HepG2 (cell line): Measurements from ENCODE around the gene MRPS25. TPM values are rescaled to one million over a fixed set of nuclear protein-coding genes. Genes with fewer than 3 reads are reported as not detected.
A peak's percentile ranks its signal among the peaks of the same experiment; 100 is the strongest.

Experiments used
- ATAC-seq: fragments of 200-7000 bp; cut with Tn5 transposase; 3 replicates; pipeline ENCODE4 v1.9.1; 2020; ENCODE audit warnings: mild to moderate bottlenecking, moderate library complexity
- BruUV-seq: library from RNA; stranded (reverse); fragments of 400-500 nt; replicated peaks from 2 replicates; lab custom pipeline; 2021; lab: Mats Ljungman, UMichigan
- CTCF ChIA-PET: fragments of 300-600 bp; formaldehyde crosslinking; extraction: SDS; loops from one replicate; lab custom pipeline; 2021; ENCODE audit warnings: low total read pairs, inconsistent platforms, low intra/inter-chr PET ratio; lab: Yijun Ruan, JAX
- POLR2A ChIA-PET: fragments of 350-600 bp; sonication (Branson Sonifier 250); formaldehyde crosslinking; loops from one replicate; lab custom pipeline; 2020; ENCODE audit warnings: antibody characterized with exemption, inconsistent platforms; lab: Yijun Ruan, JAX
- DNase-seq: peaks from one replicate; pipeline ENCODE4 v3.0.0-alpha.2; 2015; ENCODE audit warnings: low spot score
- FAIRE-seq: peaks from 3 replicates; lab custom pipeline; 2011; peaks lifted over from hg19 to GRCh38; lab: Jason Lieb, UNC
- H2AFZ ChIP-seq: one replicate; pipeline ENCODE4 v1.6.1; 2011; ENCODE audit warnings: low read length, inconsistent platforms
- H3K27ac ChIP-seq: fragments of 300-600 bp; 3 replicates; pipeline ENCODE4 v1.8.0; 2011; ENCODE audit warnings: mixed run types, mild to moderate bottlenecking, mixed read lengths, low read length, inconsistent platforms; ENCODE audit not compliant: insufficient read depth; ENCODE audit errors: extremely low read length
- H3K27me3 ChIP-seq, 2 experiments: fragments of 200-600 bp in 1 of 2; 2 replicates in 1 of 2; 3 replicates in 1 of 2; pipeline versions ENCODE4 v1.6.0 to v1.8.0; 2011; ENCODE audit warnings: low read length in 2 of 2, mild to moderate bottlenecking in 2 of 2, moderate library complexity in 2 of 2, inconsistent platforms in 1 of 2; ENCODE audit not compliant: insufficient read depth in 2 of 2, control insufficient read depth in 1 of 2
- H3K36me3 ChIP-seq, 2 experiments: fragments of 200-600 bp in 1 of 2; replicated peaks in 1 of 2; 2 replicates in 1 of 2; 3 replicates in 1 of 2; pipeline versions ENCODE4 v1.5.1 to v1.8.0; 2011; ENCODE audit warnings: low read length in 2 of 2, inconsistent platforms in 1 of 2; ENCODE audit not compliant: insufficient read depth in 2 of 2, control insufficient read depth in 1 of 2
- H3K4me1 ChIP-seq: 2 replicates; pipeline ENCODE4 v1.5.1; 2012; ENCODE audit warnings: low read length, inconsistent platforms; ENCODE audit not compliant: insufficient read depth
- H3K4me2 ChIP-seq: 2 replicates; pipeline ENCODE4 v1.6.0; 2011; ENCODE audit warnings: low read depth, low read length, inconsistent platforms
- H3K4me3 ChIP-seq, 3 experiments: fragments of 200-600 bp in 1 of 3; sonication (generic), shearing (Covaris generic) in 1 of 3; replicated peaks in 1 of 3; 2 replicates each; pipeline ENCODE4 v1.5.1; 2011 to 2016; ENCODE audit warnings: low read length in 3 of 3, inconsistent platforms in 2 of 3, low read depth in 2 of 3, mild to moderate bottlenecking in 2 of 3, control low read depth in 1 of 3, mixed read lengths in 1 of 3; ENCODE audit not compliant: insufficient read depth in 1 of 3
- H3K79me2 ChIP-seq: one replicate; pipeline ENCODE4 v1.6.1; 2011; ENCODE audit warnings: low read length, inconsistent platforms; ENCODE audit not compliant: insufficient read depth
- H3K9ac ChIP-seq: 2 replicates; pipeline ENCODE4 v1.6.0; 2011; ENCODE audit warnings: mild to moderate bottlenecking, low read depth, low read length, inconsistent platforms; ENCODE audit not compliant: insufficient read depth
- H3K9me3 ChIP-seq: 2 replicates; pipeline ENCODE4 v1.5.1; 2012; ENCODE audit warnings: mild to moderate bottlenecking, low read length
- H4K20me1 ChIP-seq: 2 replicates; pipeline ENCODE4 v1.6.0; 2011; ENCODE audit warnings: inconsistent platforms, mild to moderate bottlenecking, low read length, moderate library complexity; ENCODE audit not compliant: insufficient read depth
- CBX1 ChIP-seq: IDR thresholded peaks from one replicate; pipeline ENCODE4 v1.6.1; 2016; ENCODE audit warnings: antibody characterized with exemption, low read depth
- CHCHD3 ChIP-seq: sonication (generic); formaldehyde crosslinking; IDR thresholded peaks from 2 replicates; pipeline ENCODE4 v1.8.0; 2022; ENCODE audit warnings: mild to moderate bottlenecking, missing genetic modification reagents, moderate library complexity
- FIP1L1 ChIP-seq: fragments of 200-400 bp; formaldehyde crosslinking; IDR thresholded peaks from 2 replicates; pipeline ENCODE4 v1.6.1; 2018; ENCODE audit warnings: low read depth, mild to moderate bottlenecking, low read length, moderate library complexity, borderline replicate concordance; ENCODE audit not compliant: insufficient read depth
- FOXO1 ChIP-seq: sonication (generic); formaldehyde crosslinking; IDR thresholded peaks from 2 replicates; pipeline ENCODE4 v1.4.0; 2020; ENCODE audit warnings: missing genetic modification reagents
- FOXP4 ChIP-seq: sonication (generic); formaldehyde crosslinking; IDR thresholded peaks from 2 replicates; pipeline ENCODE4 v1.4.0; 2020; ENCODE audit warnings: missing genetic modification reagents
- HMG20A ChIP-seq: IDR thresholded peaks from 2 replicates; pipeline ENCODE4 v1.6.1; 2016; ENCODE audit warnings: borderline replicate concordance
- HNRNPH1 ChIP-seq: fragments of 200-400 bp; formaldehyde crosslinking; optimal IDR thresholded peaks from 2 replicates; pipeline ENCODE3; 2017; ENCODE audit warnings: mild to moderate bottlenecking, low read depth, low read length
- HNRNPK ChIP-seq: fragments of 200-400 bp; formaldehyde crosslinking; IDR thresholded peaks from 2 replicates; pipeline ENCODE4 v1.6.1; 2018; ENCODE audit warnings: low read length, low read depth, moderate library complexity, mild to moderate bottlenecking; ENCODE audit not compliant: poor library complexity, severe bottlenecking
- HNRNPUL1 ChIP-seq: fragments of 200-400 bp; formaldehyde crosslinking; IDR thresholded peaks from 2 replicates; pipeline ENCODE4 v1.6.1; 2017; ENCODE audit warnings: low read depth, mild to moderate bottlenecking, low read length, moderate library complexity
- IKZF1 ChIP-seq: fragments of 450-650 bp; IDR thresholded peaks from 2 replicates; pipeline ENCODE4 v1.7.1; 2016
- MXD1 ChIP-seq: sonication (generic); formaldehyde crosslinking; IDR thresholded peaks from 2 replicates; pipeline ENCODE4 v1.4.0; 2020; ENCODE audit warnings: mild to moderate bottlenecking, missing genetic modification reagents
- TEAD2 ChIP-seq: sonication (generic); formaldehyde crosslinking; IDR thresholded peaks from 2 replicates; pipeline ENCODE4 v1.9.0; 2021; ENCODE audit warnings: missing genetic modification reagents
- U2AF2 ChIP-seq: fragments of 200-400 bp; formaldehyde crosslinking; IDR thresholded peaks from 2 replicates; pipeline ENCODE4 v1.6.1; 2017; ENCODE audit warnings: low read depth, mild to moderate bottlenecking, low read length
- YEATS4 ChIP-seq: sonication (generic); formaldehyde crosslinking; IDR thresholded peaks from 2 replicates; pipeline ENCODE4 v1.4.0; 2020; ENCODE audit warnings: missing genetic modification reagents, borderline replicate concordance
- ZNF101 ChIP-seq: sonication (generic); formaldehyde crosslinking; IDR thresholded peaks from 2 replicates; pipeline ENCODE4 v1.4.0; 2020; ENCODE audit warnings: mild to moderate bottlenecking, low read depth, missing genetic modification reagents, borderline replicate concordance
- ZNF264 ChIP-seq: sonication (generic); formaldehyde crosslinking; IDR thresholded peaks from 2 replicates; pipeline ENCODE4 v1.4.0; 2020; ENCODE audit warnings: missing genetic modification reagents
- ZNF614 ChIP-seq: IDR thresholded peaks from 2 replicates; pipeline ENCODE4 v1.6.1; 2018; ENCODE audit warnings: missing biosample characterization, missing genetic modification reagents, inconsistent platforms, borderline replicate concordance
- ZNF790 ChIP-seq: sonication (generic); formaldehyde crosslinking; IDR thresholded peaks from 2 replicates; pipeline ENCODE4 v1.8.0; 2022; ENCODE audit warnings: missing genetic modification reagents, mild to moderate bottlenecking, borderline replicate concordance
- WGBS: methylation state at CpG from one replicate; pipeline ENCODE4 v1.1.6; 2017; ENCODE audit warnings: low lambda C conversion rate; 5-methylcytosine and 5-hydroxymethylcytosine counted together
- in situ Hi-C: cut with HindIII; loops from 2 replicates; pipeline ENCODE4 v1.10.0; 2017; ENCODE audit warnings: low pct_unique_long_range_greater_than_20kb; ENCODE audit not compliant: extremely low pct_ligation_motif_present
- intact Hi-C: fragments of 100-400 bp; cut with micrococcal nuclease; formaldehyde crosslinking; loops from one replicate; pipeline ENCODE4 v1.10.0; 2022; ENCODE audit not compliant: unreplicated experiment
- polyA plus RNA-seq, 8 experiments: library from polyadenylated mRNA; depleted of rRNA in 3 of 8; stranded (reverse) in 7 of 8; unstranded in 1 of 8; fragments of >200 nt; fragmentation: Illumina TruSeq in 4 of 8; extraction: Trizol in 4 of 8; gene quantifications; 2 replicates each; pipeline versions ENCODE4 v1.2.1 to v1.2.3, GENCODE V29; 2011 to 2016; ENCODE audit warnings: low read depth in 4 of 8, missing spikeins in 1 of 8, mixed read lengths in 1 of 8; ENCODE audit not compliant: insufficient read depth in 1 of 8
- total RNA-seq, 5 experiments: library from RNA; depleted of rRNA; stranded (reverse); fragments of >200 nt; fragmentation: Illumina TruSeq; extraction: Trizol; gene quantifications; 2 replicates each; pipeline ENCODE4 v1.2.3, GENCODE V29; 2016; ENCODE audit warnings: low read depth in 1 of 5
- TF ChIP-seq, protein P1 (sequence below): sonication (generic); formaldehyde crosslinking; IDR thresholded peaks from 2 replicates; pipeline ENCODE4 v1.8.0; 2022; ENCODE audit warnings: missing genetic modification reagents, mild to moderate bottlenecking, inconsistent platforms, borderline replicate concordance
- TF ChIP-seq, protein P2 (sequence below): IDR thresholded peaks from 2 replicates; pipeline ENCODE4 v1.6.1; 2016; ENCODE audit warnings: mild to moderate bottlenecking, missing biosample characterization, missing genetic modification reagents

MRPS25 gene
- total and polyA plus RNA-seq, 2 of the 13 experiments (the other 11 are each of a cell fraction or from before 2014, with no cell fraction given): 60.1 to 74.3 TPM

DNA sequence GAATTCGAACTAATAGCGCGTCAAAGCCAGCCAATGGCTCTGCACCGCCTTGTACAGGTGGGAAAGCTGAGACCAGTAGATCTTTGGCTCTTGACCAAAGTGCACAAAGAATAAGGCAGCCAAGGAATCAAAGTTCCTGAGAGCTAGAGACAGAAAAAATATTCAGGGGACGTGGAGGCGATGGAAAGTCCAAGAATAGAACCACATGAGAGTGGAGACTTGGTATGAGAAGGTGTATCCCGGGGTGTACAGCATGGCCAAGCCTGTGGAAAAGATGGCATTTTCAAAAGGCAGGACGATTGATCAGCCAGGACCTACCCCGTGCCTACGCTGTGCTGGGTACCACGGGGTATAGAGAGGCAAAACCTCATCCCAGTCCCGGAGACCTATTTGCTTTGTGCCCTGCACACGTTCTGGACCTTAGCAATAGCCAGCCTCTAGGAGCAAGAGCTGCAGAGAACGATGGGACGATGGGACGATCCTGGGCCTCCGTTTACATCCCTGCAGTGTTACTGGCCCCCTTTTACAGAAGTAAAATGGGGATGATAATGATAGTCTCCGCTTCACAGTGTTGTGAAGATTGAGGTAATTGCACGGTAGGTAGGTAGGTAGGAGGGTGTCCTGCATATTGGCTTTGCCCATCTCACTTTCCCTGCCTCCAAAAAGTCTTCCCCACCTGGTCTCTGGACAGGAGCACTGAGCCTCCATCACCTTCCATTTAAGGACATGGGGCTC, 34.4 kb upstream of the MRPS25 start:
- POLR2A ChIA-PET: interaction anchor here (1.0 to 2.4 kb wide), 5 partner anchors 8 to 151 kb away, joined by 3 to 17 read pairs (median 4); partner anchors contain the start of genes CAPN7 and MRPS25
- H3K27ac ChIP-seq: peak overlapping the region; percentile 70
- intact Hi-C loops: no loop called here
- TSS peak; percentile 96 for BruUV-seq
- WGBS: 16% methylated on average over 16 of the region's 19 CpGs
- no peaks in the 10 kb centered on the region for H3K9me3 ChIP-seq
- peak overlapping the region; percentile 94 for H3K4me2 ChIP-seq
- DNase-seq: no peak
- FAIRE-seq: no peak
- H3K79me2 ChIP-seq: peaks cover 17% of the 10 kb centered on the region
- H4K20me1 ChIP-seq: no peaks in the 10 kb centered on the region
- peak overlapping the region; percentile 93 for H2AFZ ChIP-seq
- H3K9ac ChIP-seq: peak overlapping the region; percentile 86
- peaks cover 42% of the 10 kb centered on the region for H3K4me1 ChIP-seq
- H3K36me3 ChIP-seq: peaks cover 10 to 17% of the 10 kb centered on the region in 2 experiments
- in situ Hi-C loops: loop anchor here (10.0 kb wide), 1 partner anchor 305 kb away; no protein-coding TSS in a partner anchor
- H3K4me3 ChIP-seq: peak overlapping the region; percentile 82 to 96 (median 93)
- ATAC-seq: peak; percentile 64
- H3K27me3 ChIP-seq: peaks cover 0 to 1% of the 10 kb centered on the region in 2 experiments; a peak in 2 of 5 replicates
- CTCF ChIA-PET: no interaction called here
- TF ChIP-seq IKZF1 (no peak), CBX1 (no peak), ZNF614 (CRISPR knock-in tag) (no peak), ZNF101 (no peak), YEATS4 (CRISPR knock-in tag) (peak; percentile 40; the same call in 1 of the 2 replicates), HMG20A (CRISPR knock-in tag) (no peak), TEAD2 (CRISPR knock-in tag) (no peak), ZNF790 (CRISPR knock-in tag) (no peak), CHCHD3 (0 out of 2 replicates have a peak, but pooled peaks have one; percentile 3), HNRNPK (no peak), FIP1L1 (no peak), HNRNPUL1 (no peak), ZNF264 (CRISPR knock-in tag) (peak; percentile 19; the same call in 1 of the 2 replicates), U2AF2 (no peak), HNRNPH1 (no peak), MXD1 (no peak), FOXP4 (no peak; the same call in 1 of the 2 replicates), FOXO1 (no peak; the same call in 1 of the 2 replicates)
- TF ChIP-seq, protein P1, sequence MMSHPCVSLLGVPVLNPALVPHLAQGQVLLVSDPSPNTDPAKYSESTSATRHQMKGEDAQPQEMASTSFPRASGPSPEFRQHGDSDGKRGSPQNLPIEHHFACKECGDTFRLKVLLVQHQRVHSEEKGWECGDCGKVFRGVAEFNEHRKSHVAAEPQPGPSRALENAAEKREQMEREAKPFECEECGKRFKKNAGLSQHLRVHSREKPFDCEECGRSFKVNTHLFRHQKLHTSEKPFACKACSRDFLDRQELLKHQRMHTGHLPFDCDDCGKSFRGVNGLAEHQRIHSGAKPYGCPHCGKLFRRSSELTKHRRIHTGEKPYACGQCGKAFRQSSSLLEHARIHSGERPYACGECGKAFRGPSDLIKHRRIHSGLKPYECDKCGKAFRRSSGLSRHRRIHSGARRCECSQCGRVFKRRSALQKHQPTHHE (CRISPR knock-in tag): no peak
- TF ChIP-seq, protein P2, sequence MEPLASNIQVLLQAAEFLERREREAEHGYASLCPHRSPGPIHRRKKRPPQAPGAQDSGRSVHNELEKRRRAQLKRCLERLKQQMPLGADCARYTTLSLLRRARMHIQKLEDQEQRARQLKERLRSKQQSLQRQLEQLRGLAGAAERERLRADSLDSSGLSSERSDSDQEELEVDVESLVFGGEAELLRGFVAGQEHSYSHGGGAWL (CRISPR knock-in tag): no peak
